Memory B cell (primary cell): ENCODE measurements around the gene AGBL1.

Source experiments
- ATAC-seq: fragments of 150-1000 bp; cut with Tn5 transposase; 2 replicates; pipeline ENCODE4 v1.10.0; 2021; ENCODE audit warnings: low read depth, mild to moderate bottlenecking, moderate library complexity
- DNase-seq, 2 donors: peaks; one replicate each; pipeline ENCODE4 v3.0.0; 2022; ENCODE audit warnings: low spot score in 2 of 2
- H3K27ac Mint-ChIP-seq: one replicate; pipeline ENCODE4 v1.8.0; 2022; ENCODE audit warnings: mild to moderate bottlenecking, moderate library complexity, mixed read lengths
- H3K27me3 Mint-ChIP-seq: one replicate; pipeline ENCODE4 v1.8.0; 2022; ENCODE audit warnings: mixed read lengths
- H3K36me3 Mint-ChIP-seq: one replicate; pipeline ENCODE4 v1.8.0; 2022; ENCODE audit warnings: mild to moderate bottlenecking, mixed read lengths
- H3K4me1 Mint-ChIP-seq: one replicate; pipeline ENCODE4 v1.8.0; 2022; ENCODE audit warnings: mixed read lengths
- H3K4me3 Mint-ChIP-seq: one replicate; pipeline ENCODE4 v1.8.0; 2022; ENCODE audit warnings: mild to moderate bottlenecking, moderate library complexity, mixed read lengths
- H3K9me3 Mint-ChIP-seq: one replicate; pipeline ENCODE4 v1.8.0; 2022; ENCODE audit warnings: mixed read lengths

Gene AGBL1

GRCh38 chr15:86266896-86267484, 187.3 kb downstream of the AGBL1 start:
- Mint-ChIP-seq H3K9me3 (peaks cover 1% of the 10 kb centered on the region), H3K36me3 (no peaks in the 10 kb centered on the region), H3K4me3 (no peak overlapping the region), H3K27ac (no peak overlapping the region), H3K4me1 (no peaks in the 10 kb centered on the region), H3K27me3 (peaks cover 1% of the 10 kb centered on the region)
- DNase-seq (no peak), ATAC-seq (no peak)

- ATAC-seq (no peak), DNase-seq (no peak)
- Mint-ChIP-seq H3K4me1 (no peaks in the 10 kb centered on the region), H3K4me3 (no peak overlapping the region), H3K27ac (no peak overlapping the region), H3K36me3 (no peaks in the 10 kb centered on the region), H3K27me3 (peaks cover 1% of the 10 kb centered on the region), H3K9me3 (no peaks in the 10 kb centered on the region)
These were observed 188.2 kb downstream of the AGBL1 start for GRCh38 chr15:86267892-86268291.

GRCh38 chr15:86268558-86268957, 188.9 kb downstream of the AGBL1 start:
- DNase-seq (no peak), ATAC-seq (no peak)
- Mint-ChIP-seq H3K36me3 (no peaks in the 10 kb centered on the region), H3K9me3 (no peaks in the 10 kb centered on the region), H3K4me3 (no peak overlapping the region), H3K27me3 (peaks cover 1% of the 10 kb centered on the region), H3K27ac (no peak overlapping the region), H3K4me1 (no peaks in the 10 kb centered on the region)

- Mint-ChIP-seq H3K36me3 (no peaks in the 10 kb centered on the region), H3K4me3 (no peak overlapping the region), H3K27me3 (peaks cover 3% of the 10 kb centered on the region), H3K4me1 (no peaks in the 10 kb centered on the region), H3K27ac (no peak overlapping the region), H3K9me3 (no peaks in the 10 kb centered on the region)
- ATAC-seq (no peak), DNase-seq (no peak)
These were observed 193.6 kb downstream of the AGBL1 start for GRCh38 chr15:86273309-86273708.

- DNase-seq (no peak), ATAC-seq (no peak)
- H3K36me3 Mint-ChIP-seq: no peaks in the 10 kb centered on the region
- H3K4me1 Mint-ChIP-seq: no peaks in the 10 kb centered on the region
- no peaks in the 10 kb centered on the region for H3K9me3 Mint-ChIP-seq
- no peak overlapping the region for H3K27ac Mint-ChIP-seq
- H3K4me3 Mint-ChIP-seq: no peak overlapping the region
- peaks cover 3% of the 10 kb centered on the region for H3K27me3 Mint-ChIP-seq
These were observed 195.7 kb downstream of the AGBL1 start for GRCh38 chr15:86275361-86275760.

- no peaks in the 10 kb centered on the region for H3K4me1 Mint-ChIP-seq
- no peaks in the 10 kb centered on the region for H3K9me3 Mint-ChIP-seq
These were observed 198.9 kb downstream of the AGBL1 start for GRCh38 chr15:86278586-86278985.

GRCh38 chr15:86284635-86285034, 205.0 kb downstream of the AGBL1 start:
- Mint-ChIP-seq H3K9me3 (peaks cover 4% of the 10 kb centered on the region), H3K4me1 (no peaks in the 10 kb centered on the region), H3K36me3 (no peaks in the 10 kb centered on the region), H3K4me3 (no peak overlapping the region), H3K27ac (no peak overlapping the region), H3K27me3 (no peaks in the 10 kb centered on the region)
- ATAC-seq (no peak), DNase-seq (no peak)

More at GRCh38 chr15:86278586-86278985, 198.9 kb downstream of the AGBL1 start:
- DNase-seq (no peak), ATAC-seq (no peak)
- no peaks in the 10 kb centered on the region for H3K36me3 Mint-ChIP-seq
- no peak overlapping the region for H3K4me3 Mint-ChIP-seq
- peaks cover 3% of the 10 kb centered on the region for H3K27me3 Mint-ChIP-seq
- no peak overlapping the region for H3K27ac Mint-ChIP-seq

GRCh38 chr15:86295511-86295910, 215.8 kb downstream of the AGBL1 start:
- H3K4me3 Mint-ChIP-seq: no peak overlapping the region
- no peaks in the 10 kb centered on the region for H3K9me3 Mint-ChIP-seq
- H3K27me3 Mint-ChIP-seq: no peaks in the 10 kb centered on the region
- H3K36me3 Mint-ChIP-seq: no peaks in the 10 kb centered on the region
- DNase-seq (no peak), ATAC-seq (no peak)
- H3K4me1 Mint-ChIP-seq: no peaks in the 10 kb centered on the region
- no peak overlapping the region for H3K27ac Mint-ChIP-seq

GRCh38 chr15:86296769-86297168, 217.1 kb downstream of the AGBL1 start:
- Mint-ChIP-seq H3K4me3 (no peak overlapping the region), H3K36me3 (no peaks in the 10 kb centered on the region), H3K4me1 (no peaks in the 10 kb centered on the region), H3K9me3 (no peaks in the 10 kb centered on the region), H3K27me3 (no peaks in the 10 kb centered on the region), H3K27ac (no peak overlapping the region)
- DNase-seq (no peak), ATAC-seq (no peak)

GRCh38 chr15:86300390-86301125, 220.9 kb downstream of the AGBL1 start:
- ATAC-seq (no peak), DNase-seq (no peak)
- no peak overlapping the region for H3K27ac Mint-ChIP-seq
- no peaks in the 10 kb centered on the region for H3K27me3 Mint-ChIP-seq
- H3K9me3 Mint-ChIP-seq: no peaks in the 10 kb centered on the region
- H3K36me3 Mint-ChIP-seq: no peaks in the 10 kb centered on the region
- H3K4me1 Mint-ChIP-seq: no peaks in the 10 kb centered on the region
- H3K4me3 Mint-ChIP-seq: no peak overlapping the region

GRCh38 chr15:86311568-86312280, 232.1 kb downstream of the AGBL1 start:
- Mint-ChIP-seq H3K36me3 (no peaks in the 10 kb centered on the region), H3K27ac (no peak overlapping the region), H3K9me3 (peaks cover 2% of the 10 kb centered on the region), H3K27me3 (no peaks in the 10 kb centered on the region), H3K4me1 (no peaks in the 10 kb centered on the region), H3K4me3 (no peak overlapping the region)
- no peak for ATAC-seq
- no peak for DNase-seq

- H3K27me3 Mint-ChIP-seq: no peaks in the 10 kb centered on the region
- no peak overlapping the region for H3K4me3 Mint-ChIP-seq
- H3K9me3 Mint-ChIP-seq: peaks cover 7% of the 10 kb centered on the region
- no peak overlapping the region for H3K27ac Mint-ChIP-seq
- H3K4me1 Mint-ChIP-seq: no peaks in the 10 kb centered on the region
- DNase-seq (no peak), ATAC-seq (no peak)
- H3K36me3 Mint-ChIP-seq: no peaks in the 10 kb centered on the region
These were observed 232.8 kb downstream of the AGBL1 start for GRCh38 chr15:86312486-86312885.

- Mint-ChIP-seq H3K9me3 (peaks cover 10% of the 10 kb centered on the region), H3K27me3 (no peaks in the 10 kb centered on the region), H3K27ac (no peak overlapping the region), H3K4me1 (no peaks in the 10 kb centered on the region), H3K4me3 (no peak overlapping the region), H3K36me3 (no peaks in the 10 kb centered on the region)
- DNase-seq (no peak), ATAC-seq (no peak)
These were observed 236.5 kb downstream of the AGBL1 start for GRCh38 chr15:86316216-86316615.

GRCh38 chr15:86316726-86317383, 237.2 kb downstream of the AGBL1 start:
- Mint-ChIP-seq H3K27me3 (no peaks in the 10 kb centered on the region), H3K4me1 (no peaks in the 10 kb centered on the region), H3K27ac (no peak overlapping the region), H3K36me3 (no peaks in the 10 kb centered on the region), H3K9me3 (peaks cover 10% of the 10 kb centered on the region), H3K4me3 (no peak overlapping the region)
- ATAC-seq (no peak), DNase-seq (no peak)
